Body of pancreas (tissue), 4 donors: ENCODE data around the gene DNAAF2. TPM values are rescaled to one million over a fixed set of nuclear protein-coding genes. Genes with fewer than 3 reads are reported as not detected.

Experiments
- ATAC-seq: fragments of 150-250 bp; one replicate; pipeline ENCODE4 v1.9.1; 2016
- DNase-seq, 4 donors: peaks; one replicate each; pipeline ENCODE4 v3.0.0-alpha.2; 2019
- H3K27ac ChIP-seq, 4 donors: fragments of 200-600 bp; sonication (generic); 1 replicate in 3 of 4; 2 replicates in 1 of 4; pipeline versions ENCODE4 v1.5.1 to v1.6.1; 2016 to 2019; ENCODE audit warnings: mild to moderate bottlenecking in 1 of 4, mixed read lengths in 1 of 4, moderate library complexity in 1 of 4
- H3K27me3 ChIP-seq, 2 donors: fragments of 200-600 bp; sonication (generic); one replicate each; pipeline ENCODE4 v1.6.0; 2016; ENCODE audit warnings: mild to moderate bottlenecking in 1 of 2
- H3K36me3 ChIP-seq, 2 donors: fragments of 200-600 bp; sonication (generic); replicated peaks in 1 of 2; 2 replicates each; pipeline ENCODE4 v1.5.1; 2016; ENCODE audit warnings: low read depth in 2 of 2; ENCODE audit not compliant: insufficient read depth in 1 of 2
- H3K4me1 ChIP-seq: fragments of 200-600 bp; sonication (generic); one replicate; pipeline ENCODE4 v1.6.0; 2016
- H3K4me3 ChIP-seq, 2 donors: fragments of 200-600 bp; sonication (generic); 1 replicate in 1 of 2; 2 replicates in 1 of 2; pipeline ENCODE4 v1.5.1; 2016 to 2019
- H3K9me3 ChIP-seq, 3 donors: fragments of 200-600 bp; sonication (generic); 1 replicate in 2 of 3; 2 replicates in 1 of 3; pipeline ENCODE4 v1.5.1; 2016
- CTCF ChIP-seq, 7 experiments: fragments of 450-650 bp in 4 of 7; fragments of 200-600 bp in 3 of 7; sonication (generic) in 3 of 7; IDR thresholded peaks; one replicate each; pipeline ENCODE4 v1.5.1; 2016 to 2019; ENCODE audit warnings: antibody characterized with exemption in 7 of 7
- POLR2A ChIP-seq, 3 donors: fragments of 450-650 bp; IDR thresholded peaks; one replicate each; pipeline ENCODE4 v1.6.1; 2016; ENCODE audit warnings: antibody characterized with exemption in 3 of 3, mild to moderate bottlenecking in 2 of 3
- WGBS, 2 donors: methylation state at CpG; one replicate each; pipeline ENCODE4 v1.1.5; 2017; 5-methylcytosine and 5-hydroxymethylcytosine counted together
- intact Hi-C: fragments of 100-400 bp; cut with DNase I; formaldehyde crosslinking; loops from one replicate; pipeline ENCODE4 v1.15.1; 2023
- small RNA-seq: library from RNA; depleted of rRNA; stranded (forward); fragments of <200 nt; gene quantifications from one replicate; pipeline ENCODE3, GENCODE V24; 2016
- total RNA-seq, 2 donors: library from RNA; depleted of rRNA; stranded (reverse); fragments of >200 nt; gene quantifications; one replicate each; pipeline ENCODE4 v1.1.0, GENCODE V29; 2016

DNAAF2 gene
- total RNA-seq, 2 donors from 2014 or later: 14.8 to 18.5 TPM

DNA sequence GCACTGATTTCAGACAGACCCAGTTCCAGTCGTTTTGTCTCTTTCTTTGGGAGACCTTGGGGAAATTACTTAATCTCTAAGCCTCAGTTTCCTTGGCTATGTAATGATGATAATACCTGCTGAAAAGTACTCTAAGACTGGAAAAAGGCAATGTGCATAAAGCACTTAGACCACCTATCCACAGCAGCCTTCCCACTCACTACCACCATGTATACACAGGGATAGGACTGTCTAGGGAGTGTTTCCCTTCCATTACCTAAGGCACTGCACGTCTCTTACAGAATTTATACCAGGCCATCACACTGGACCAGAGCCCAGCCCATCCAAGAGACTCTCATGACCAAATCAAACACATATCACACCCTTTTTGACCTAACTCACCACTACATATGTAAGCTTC is 55.2 kb downstream of the DNAAF2 start:
- 66 to 69% methylated on average over 2 of the region's 2 CpGs for WGBS, 2 donors

GRCh38 chr14:49578141-49578540 is 56.9 kb downstream of the DNAAF2 start:
- Histone ChIP-seq H3K27me3 (no peaks in the 10 kb centered on the region), H3K27ac (no peak overlapping the region), H3K9me3 (no peaks in the 10 kb centered on the region), H3K36me3 (peaks cover 0 to 2% of the 10 kb centered on the region in 2 donors), H3K4me1 (peaks cover 7% of the 10 kb centered on the region), H3K4me3 (no peak overlapping the region)
- ATAC-seq (no peak), DNase-seq (no peak)
- intact Hi-C loops: no loop called here
- 91 to 100% methylated on average over 1 of the region's 1 CpG for WGBS, 2 donors
- TF ChIP-seq POLR2A (IDR thresholded peaks at IDR 0.05) (no peak), CTCF (IDR thresholded peaks at IDR 0.05) (no peak)

More for the DNA sequence above, 55.2 kb downstream of the DNAAF2 start:
- peaks cover 0 to 2% of the 10 kb centered on the region in 2 donors for H3K36me3 ChIP-seq
- H3K4me1 ChIP-seq: peaks cover 24% of the 10 kb centered on the region
- H3K9me3 ChIP-seq: no peaks in the 10 kb centered on the region
- no peaks in the 10 kb centered on the region for H3K27me3 ChIP-seq
- DNase-seq (no peak), ATAC-seq (no peak)
- no peak for TF ChIP-seq POLR2A (IDR thresholded peaks at IDR 0.05)
- no peak for TF ChIP-seq CTCF (IDR thresholded peaks at IDR 0.05)
- intact Hi-C loops: no loop called here
- no peak overlapping the region for H3K27ac ChIP-seq
- H3K4me3 ChIP-seq: no peak overlapping the region

Small RNA genes within 50 kb of the gene (small RNA-seq; reads per million reads assigned to genes)
- gene AL139099.3: not detected
- not detected for gene AL139099.4
- not detected for gene RF00019
- not detected for gene RNU6ATAC30P

Other genes with a start within 250 kb of the DNAAF2 start
- 1,000 to 10,000 TPM; 1,265 to 2,856 TPM for gene RPS29, start 48.9 kb downstream of the DNAAF2 start, total RNA-seq
- gene LRR1, start 36.3 kb downstream of the DNAAF2 start, total RNA-seq: 10 to 100 TPM in 1 of 2 donors, 1 to 10 TPM in 1; 9.6 to 27.0 TPM
- gene RPL36AL, start 14.6 kb downstream of the DNAAF2 start, total RNA-seq: 100 to 1,000 TPM; 129 to 162 TPM
- 10 to 100 TPM; 27.5 to 37.6 TPM for gene MGAT2, start 14.4 kb downstream of the DNAAF2 start, total RNA-seq
- gene POLE2, start 53.0 kb upstream of the DNAAF2 start, total RNA-seq: 1 to 10 TPM in 1 of 2 donors, not detected in 1; 7.0 TPM
- gene KLHDC1, start 57.9 kb upstream of the DNAAF2 start, total RNA-seq: 1 to 10 TPM; 5.3 to 8.6 TPM
- 10 to 100 TPM; 38.6 to 90.0 TPM for gene KLHDC2, start 132.9 kb upstream of the DNAAF2 start, total RNA-seq
- gene NEMF, start 217.5 kb upstream of the DNAAF2 start, total RNA-seq: 100 to 1,000 TPM in 1 of 2 donors, 10 to 100 TPM in 1; 56.3 to 106 TPM